IMR-90 (cell line): ENCODE data around the gene LEMD1. TPM values are rescaled to one million over a fixed set of nuclear protein-coding genes. Genes with fewer than 3 reads are reported as not detected.

Experiments used
- ATAC-seq: fragments of 200-7000 bp; cut with Tn5 transposase; 2 replicates; pipeline ENCODE4 v1.9.1; 2020; ENCODE audit warnings: low read depth, mild to moderate bottlenecking, moderate library complexity
- BruUV-seq: library from RNA; stranded (reverse); fragments of 400-500 nt; replicated peaks from 2 replicates; lab custom pipeline; 2021; lab: Mats Ljungman, UMichigan
- CTCF ChIA-PET: fragments of 300-600 bp; formaldehyde crosslinking; extraction: SDS; loops from one replicate; lab custom pipeline; 2021; ENCODE audit warnings: antibody characterized with exemption; lab: Yijun Ruan, JAX
- POLR2A ChIA-PET: fragments of 300-600 bp; sonication (Branson Sonifier 250); formaldehyde crosslinking; loops from one replicate; lab custom pipeline; 2022; ENCODE audit warnings: antibody characterized with exemption; ENCODE audit not compliant: unreplicated experiment; lab: Charles Lee
- DNase-seq: peaks from one replicate; pipeline ENCODE4 v3.0.0; 2013
- H2AFZ ChIP-seq: replicated peaks from 2 replicates; pipeline ENCODE3; 2013; ENCODE audit warnings: low read length, mild to moderate bottlenecking; ENCODE audit not compliant: poor library complexity
- H2AK5ac ChIP-seq: 2 replicates; pipeline ENCODE4 v1.6.1; 2013; ENCODE audit warnings: low read depth, low read length, inconsistent platforms
- H2AK9ac ChIP-seq: replicated peaks from 2 replicates; pipeline ENCODE3; 2013; ENCODE audit warnings: mild to moderate bottlenecking, low read depth, low read length, moderate library complexity; ENCODE audit not compliant: poor library complexity
- H2BK120ac ChIP-seq: 2 replicates; pipeline ENCODE4 v1.6.1; 2013; ENCODE audit warnings: low read depth, low read length, inconsistent platforms
- H2BK15ac ChIP-seq: 3 replicates; pipeline ENCODE4 v1.6.1; 2013; ENCODE audit warnings: low read depth, low read length, inconsistent platforms
- H2BK20ac ChIP-seq: 2 replicates; pipeline ENCODE4 v1.6.1; 2013; ENCODE audit warnings: low read depth, mild to moderate bottlenecking, inconsistent platforms, low read length, moderate library complexity
- H2BK5ac ChIP-seq: 2 replicates; pipeline ENCODE4 v1.6.1; 2013; ENCODE audit warnings: mild to moderate bottlenecking, low read depth, low read length, inconsistent platforms; ENCODE audit not compliant: poor library complexity, severe bottlenecking
- H3K14ac ChIP-seq: replicated peaks from 2 replicates; pipeline ENCODE4 v1.6.1; 2013; ENCODE audit warnings: low read depth, low read length, inconsistent platforms
- H3K18ac ChIP-seq: 2 replicates; pipeline ENCODE4 v1.6.1; 2013; ENCODE audit warnings: low read depth, low read length, control low read depth
- H3K23ac ChIP-seq: 2 replicates; pipeline ENCODE4 v1.6.1; 2013; ENCODE audit warnings: low read depth, low read length, inconsistent platforms
- H3K27ac ChIP-seq: 2 replicates; pipeline ENCODE4 v1.5.1; 2013; ENCODE audit warnings: mild to moderate bottlenecking, control low read depth, low read length; ENCODE audit not compliant: insufficient read depth
- H3K27me3 ChIP-seq: 2 replicates; pipeline ENCODE4 v1.6.1; 2013; ENCODE audit warnings: low read length; ENCODE audit not compliant: control insufficient read depth, insufficient read depth
- H3K36me3 ChIP-seq: 2 replicates; pipeline ENCODE4 v1.6.1; 2013; ENCODE audit warnings: low read length, mixed read lengths; ENCODE audit not compliant: control insufficient read depth, insufficient read depth
- H3K4ac ChIP-seq: 2 replicates; pipeline ENCODE4 v1.6.1; 2013; ENCODE audit warnings: low read depth, low read length, inconsistent platforms
- H3K4me1 ChIP-seq: 2 replicates; pipeline ENCODE4 v1.6.1; 2013; ENCODE audit warnings: low read length, mixed read lengths; ENCODE audit not compliant: control insufficient read depth, insufficient read depth
- H3K4me2 ChIP-seq: 2 replicates; pipeline ENCODE4 v1.6.1; 2013; ENCODE audit warnings: low read depth, mild to moderate bottlenecking, control low read depth, low read length, moderate library complexity
- H3K4me3 ChIP-seq: 2 replicates; pipeline ENCODE4 v1.5.1; 2013; ENCODE audit warnings: low read depth, mild to moderate bottlenecking, control low read depth, low read length, moderate library complexity; ENCODE audit not compliant: insufficient read depth
- H3K56ac ChIP-seq: 2 replicates; pipeline ENCODE4 v1.6.1; 2013; ENCODE audit warnings: low read length, inconsistent platforms; ENCODE audit not compliant: insufficient read depth; ENCODE audit errors: extremely low read depth
- H3K79me1 ChIP-seq, 2 experiments: 2 replicates each; pipeline ENCODE4 v1.6.1; 2013; ENCODE audit warnings: low read length in 2 of 2, inconsistent platforms in 1 of 2, low read depth in 1 of 2
- H3K9ac ChIP-seq: 2 replicates; pipeline ENCODE4 v1.6.1; 2013; ENCODE audit warnings: low read depth, low read length, control low read depth
- H3K9me1 ChIP-seq: 2 replicates; pipeline ENCODE4 v1.6.1; 2013; ENCODE audit warnings: low read length, inconsistent platforms; ENCODE audit not compliant: insufficient read depth
- H3K9me3 ChIP-seq: 2 replicates; pipeline ENCODE4 v1.6.1; 2013; ENCODE audit warnings: low read length; ENCODE audit not compliant: control insufficient read depth, insufficient read depth
- H4K20me1 ChIP-seq: 2 replicates; pipeline ENCODE4 v1.6.1; 2013; ENCODE audit warnings: low read length, inconsistent platforms; ENCODE audit not compliant: insufficient read depth
- H4K5ac ChIP-seq: 2 replicates; pipeline ENCODE4 v1.6.1; 2013; ENCODE audit warnings: mild to moderate bottlenecking, low read depth, low read length, control low read depth
- H4K8ac ChIP-seq, 2 experiments: 2 replicates each; pipeline ENCODE4 v1.6.1; 2013; ENCODE audit warnings: low read depth in 2 of 2, low read length in 2 of 2, control low read depth in 1 of 2, inconsistent platforms in 1 of 2
- H4K91ac ChIP-seq: 2 replicates; pipeline ENCODE4 v1.6.1; 2013; ENCODE audit warnings: low read depth, low read length, inconsistent platforms; ENCODE audit not compliant: insufficient read depth
- BHLHE40 ChIP-seq: fragments of 150-350 bp; IDR thresholded peaks from 2 replicates; pipeline ENCODE4 v1.6.1; 2016; ENCODE audit warnings: mild to moderate bottlenecking, low read depth, low read length
- MAFK ChIP-seq: IDR thresholded peaks from 2 replicates; pipeline ENCODE4 v1.6.1; 2012; ENCODE audit warnings: low read depth, low read length, improper control_type of control experiment
- POLR2A ChIP-seq: IDR thresholded peaks from 2 replicates; pipeline ENCODE4 v1.6.1; 2012; ENCODE audit warnings: mild to moderate bottlenecking, low read depth, low read length
- USF2 ChIP-seq: fragments of 150-350 bp; IDR thresholded peaks from 2 replicates; pipeline ENCODE4 v1.6.1; 2017; ENCODE audit warnings: mild to moderate bottlenecking, antibody characterized with exemption, low read length, low read depth
- WGBS, 2 experiments: methylation state at CpG; one replicate each; pipeline versions ENCODE4 v1.1.5 to v1.1.7; 2013; ENCODE audit warnings: missing lambda C conversion rate in 2 of 2; ENCODE audit not compliant: insufficient read length in 1 of 2; ENCODE audit errors: extremely low coverage in 2 of 2; 5-methylcytosine and 5-hydroxymethylcytosine counted together
- dilution Hi-C: fragments of 300-500 bp; cut with HindIII; formaldehyde crosslinking; loops from one replicate; pipeline ENCODE4 v1.14.3; 2018; ENCODE audit warnings: low sequenced_read_pairs; ENCODE audit not compliant: unreplicated experiment
- in situ Hi-C: fragments of 300-500 bp; cut with MboI; formaldehyde crosslinking; loops from 3 replicates; pipeline ENCODE4 v1.14.3; 2019; ENCODE audit warnings: low sequenced_read_pairs, inconsistent platforms, mixed read lengths
- intact Hi-C: fragments of 100-400 bp; cut with micrococcal nuclease; formaldehyde crosslinking; loops from 2 replicates; pipeline ENCODE4 v1.10.0; 2022
- polyA plus RNA-seq, 3 experiments: library from polyadenylated mRNA; depleted of rRNA; stranded (reverse); fragments of >200 nt; gene quantifications; 2 replicates each; pipeline ENCODE4 v1.2.3, GENCODE V29; 2012; ENCODE audit warnings: low replicate concordance in 1 of 3
- total RNA-seq: library from RNA; depleted of rRNA; stranded (reverse); fragments of >200 nt; gene quantifications from 2 replicates; pipeline ENCODE4 v1.2.3, GENCODE V29; 2012

Gene LEMD1
- total and polyA plus RNA-seq, 2 of the 4 experiments (the other 2 are of a cell fraction): not detected

GRCh38 chr1:205466595-205467220, 44.9 kb upstream of the LEMD1 start:
- POLR2A ChIA-PET: no interaction called here
- Histone ChIP-seq H2BK5ac (no peak overlapping the region), H3K79me1 (no peaks in the 10 kb centered on the region), H2AK5ac (no peak overlapping the region), H3K23ac (no peak overlapping the region), H3K9me3 (no peaks in the 10 kb centered on the region), H3K27ac (no peak overlapping the region), H2AFZ (no peak overlapping the region), H4K91ac (no peak overlapping the region), H3K4ac (no peak overlapping the region), H3K9ac (no peak overlapping the region), H2BK20ac (no peak overlapping the region), H3K9me1 (no peaks in the 10 kb centered on the region), H2AK9ac (no peak overlapping the region), H4K8ac (no peak overlapping the region), H2BK15ac (no peak overlapping the region), H3K4me2 (no peak overlapping the region), H3K36me3 (no peaks in the 10 kb centered on the region), H3K18ac (no peak overlapping the region), H3K27me3 (peaks cover 40% of the 10 kb centered on the region), H4K20me1 (no peaks in the 10 kb centered on the region), H4K5ac (no peak overlapping the region), H3K14ac (no peak overlapping the region), H3K56ac (no peak overlapping the region), H3K4me3 (no peak overlapping the region), H3K4me1 (no peaks in the 10 kb centered on the region), H2BK120ac (no peak overlapping the region)
- TF ChIP-seq MAFK: no peak
- no peak for TF ChIP-seq BHLHE40
- TF ChIP-seq POLR2A: no peak
- no peak for TF ChIP-seq USF2
- CTCF ChIA-PET: interaction anchor here (0.6 to 0.8 kb wide), 2 partner anchors 25 to 46 kb away, joined by 3 to 4 read pairs; no protein-coding TSS in a partner anchor
- dilution Hi-C loops: no loop called here
- BruUV-seq: no TSS peak
- ATAC-seq: no peak
- intact Hi-C loops: no loop called here
- no peak for DNase-seq
- WGBS, 2 experiments: 8% methylated on average over 2 of the region's 7 CpGs; no CpG with 5 or more reads in 1 of the 2 experiments
- in situ Hi-C loops: no loop called here
